ENCODE measurements around the gene ARID1B. TPM values are rescaled to one million over a fixed set of nuclear protein-coding genes. Genes with fewer than 3 reads are reported as not detected.
A peak's percentile ranks its signal among the peaks of the same experiment; 100 is the strongest.

ARID1B gene
- total RNA-seq, 2 donors from 2014 or later, result 65.1 to 99.4 TPM

- peaks cover 7% of the 10 kb centered on the region for H3K4me1 ChIP-seq (replicated peaks)
- H3K9me3 ChIP-seq, result no peaks in the 10 kb centered on the region
- no peaks in the 10 kb centered on the region for H3K27me3 ChIP-seq (replicated peaks; ENCODE audit: insufficient read depth)
- no peak overlapping the region for H3K4me3 ChIP-seq
- 81% methylated on average over 5 of the region's 5 CpGs for WGBS
- H3K36me3 ChIP-seq, result no peaks in the 10 kb centered on the region
- intact Hi-C loops (cut with DNase I), result loop anchor here (5.0 to 10.0 kb wide), 2 partner anchors 166 to 388 kb away; no protein-coding TSS in a partner anchor
- no peak for DNase-seq (ENCODE audit: low spot score)
- no peak overlapping the region for H3K27ac ChIP-seq
- no peak for TF ChIP-seq POLR2A (IDR thresholded peaks at IDR 0.05)
- TF ChIP-seq CTCF (IDR thresholded peaks at IDR 0.05), result no peak
- TF ChIP-seq POLR2AphosphoS5 (IDR thresholded peaks at IDR 0.05), result no peak
Observed at GRCh38 chr6:156950531-156950930, 173.4 kb downstream of the ARID1B start.

GRCh38 chr6:156952401-156952800 lies 175.2 kb downstream of the ARID1B start:
- Histone ChIP-seq H3K27ac (no peak overlapping the region), H3K4me1 (replicated peaks) (peaks cover 21% of the 10 kb centered on the region), H3K36me3 (no peaks in the 10 kb centered on the region), H3K27me3 (replicated peaks; ENCODE audit: insufficient read depth) (no peaks in the 10 kb centered on the region), H3K4me3 (no peak overlapping the region), H3K9me3 (no peaks in the 10 kb centered on the region)
- intact Hi-C loops (cut with DNase I), result loop anchor here (5.0 to 10.0 kb wide), 2 partner anchors 168 to 390 kb away; no protein-coding TSS in a partner anchor
- no peak for DNase-seq (ENCODE audit: low spot score)
- WGBS, result 82% methylated on average over 5 of the region's 5 CpGs
- TF ChIP-seq CTCF (IDR thresholded peaks at IDR 0.05), result no peak
- no peak for TF ChIP-seq POLR2A (IDR thresholded peaks at IDR 0.05)
- TF ChIP-seq POLR2AphosphoS5 (IDR thresholded peaks at IDR 0.05), result no peak

GRCh38 chr6:156953127-156953478 lies 175.9 kb downstream of the ARID1B start:
- Histone ChIP-seq H3K36me3 (no peaks in the 10 kb centered on the region), H3K4me1 (replicated peaks) (peaks cover 21% of the 10 kb centered on the region), H3K27me3 (replicated peaks; ENCODE audit: insufficient read depth) (no peaks in the 10 kb centered on the region), H3K4me3 (no peak overlapping the region), H3K27ac (no peak overlapping the region), H3K9me3 (no peaks in the 10 kb centered on the region)
- DNase-seq (ENCODE audit: low spot score), result no peak
- intact Hi-C loops (cut with DNase I), result loop anchor here (5.0 to 10.0 kb wide), 2 partner anchors 168 to 391 kb away; no protein-coding TSS in a partner anchor
- 24% methylated on average over 3 of the region's 3 CpGs for WGBS
- no peak for TF ChIP-seq CTCF (IDR thresholded peaks at IDR 0.05)
- TF ChIP-seq POLR2A (IDR thresholded peaks at IDR 0.05), result no peak
- TF ChIP-seq POLR2AphosphoS5 (IDR thresholded peaks at IDR 0.05), result no peak

- TF ChIP-seq CTCF (IDR thresholded peaks at IDR 0.05) (peak in 2 of 4 experiments; percentile 56 to 59), POLR2A (IDR thresholded peaks at IDR 0.05) (no peak), POLR2AphosphoS5 (IDR thresholded peaks at IDR 0.05) (peak; percentile 44)
- H3K9me3 ChIP-seq, result no peaks in the 10 kb centered on the region
- H3K4me1 ChIP-seq (replicated peaks), result peaks cover 21% of the 10 kb centered on the region
- H3K27me3 ChIP-seq (replicated peaks; ENCODE audit: insufficient read depth), result no peaks in the 10 kb centered on the region
- H3K36me3 ChIP-seq, result no peaks in the 10 kb centered on the region
- DNase-seq (ENCODE audit: low spot score), result no peak
- no peak overlapping the region for H3K4me3 ChIP-seq
- no peak overlapping the region for H3K27ac ChIP-seq
- intact Hi-C loops (cut with DNase I), result loop anchor here (5.0 to 10.0 kb wide), 2 partner anchors 169 to 391 kb away; no protein-coding TSS in a partner anchor
- 7% methylated on average over 7 of the region's 7 CpGs for WGBS
Observed at GRCh38 chr6:156953479-156954146, 176.4 kb downstream of the ARID1B start.

GRCh38 chr6:156954191-156954590 lies 177.0 kb downstream of the ARID1B start:
- intact Hi-C loops (cut with DNase I), result loop anchor here (5.0 to 10.0 kb wide), 2 partner anchors 169 to 392 kb away; no protein-coding TSS in a partner anchor
- no peaks in the 10 kb centered on the region for H3K9me3 ChIP-seq
- WGBS, result 38% methylated on average over 2 of the region's 2 CpGs
- H3K27me3 ChIP-seq (replicated peaks; ENCODE audit: insufficient read depth), result no peaks in the 10 kb centered on the region
- TF ChIP-seq CTCF (IDR thresholded peaks at IDR 0.05), result no peak
- no peak for TF ChIP-seq POLR2A (IDR thresholded peaks at IDR 0.05)
- no peak for TF ChIP-seq POLR2AphosphoS5 (IDR thresholded peaks at IDR 0.05)
- DNase-seq (ENCODE audit: low spot score), result no peak
- H3K36me3 ChIP-seq, result no peaks in the 10 kb centered on the region
- no peak overlapping the region for H3K4me3 ChIP-seq
- H3K4me1 ChIP-seq (replicated peaks), result peaks cover 21% of the 10 kb centered on the region
- H3K27ac ChIP-seq, result no peak overlapping the region

Measured in prostate gland (tissue), 2 donors.